ENCODE measurements around the gene STPG1. TPM values are rescaled to one million over a fixed set of nuclear protein-coding genes. Genes with fewer than 3 reads are reported as not detected.

STPG1 gene
- total RNA-seq, 1 donor from 2014 or later = 9.2 TPM

DNA sequence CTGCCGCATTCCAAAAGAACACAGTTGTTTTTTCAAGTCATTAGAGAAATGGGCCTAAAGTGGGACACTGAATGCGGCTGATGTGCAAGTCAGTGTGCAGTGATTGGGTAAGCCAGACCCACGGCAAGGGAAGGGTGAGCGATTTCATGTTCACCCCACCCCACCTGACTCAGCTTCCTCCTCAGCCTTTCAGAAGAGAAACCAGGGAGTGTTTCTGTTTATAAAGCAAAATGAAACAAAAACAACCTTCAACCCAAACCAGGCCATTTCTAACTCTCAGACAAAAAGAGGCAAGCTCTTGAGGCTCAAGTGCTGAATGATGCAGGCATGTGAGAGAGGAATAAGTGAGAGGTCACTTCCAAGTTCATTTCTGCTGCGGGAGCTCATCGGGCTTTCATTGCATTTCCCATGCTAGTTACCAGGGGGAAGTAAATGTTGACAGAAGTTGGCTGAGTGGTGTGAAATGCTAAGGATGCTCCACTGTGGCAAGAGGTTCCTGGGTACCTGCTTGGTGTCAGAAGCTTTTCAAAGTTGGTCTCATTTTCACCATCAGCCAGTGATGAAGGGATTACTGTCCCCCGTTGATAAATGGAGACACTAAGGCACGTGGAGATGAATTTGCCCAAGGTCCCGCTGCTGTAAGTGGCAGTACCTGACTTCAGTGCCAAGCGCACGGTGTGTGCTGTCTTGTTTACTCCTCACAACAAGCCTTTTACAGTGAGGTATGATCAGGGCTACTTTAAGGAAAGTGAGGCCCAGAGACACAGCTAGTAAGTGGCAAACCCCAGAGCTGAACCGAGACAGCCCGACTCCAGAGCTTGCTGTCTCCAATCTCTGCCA is 29.1 kb downstream of the STPG1 start:
- Histone ChIP-seq H3K27me3 (ENCODE audit: insufficient read depth, low read length) (no peaks in the 10 kb centered on the region), H3K4me3 (ENCODE audit: insufficient read depth, low read depth, low read length) (peak overlapping the region; percentile 7), H3K79me2 (ENCODE audit: insufficient read depth, low read length) (no peaks in the 10 kb centered on the region), H3K4me2 (ENCODE audit: low read length) (peak overlapping the region; percentile 71), H4K20me1 (ENCODE audit: insufficient read depth, low read length) (no peaks in the 10 kb centered on the region), H3K4me1 (ENCODE audit: insufficient read depth, low read length) (peaks cover 15% of the 10 kb centered on the region), H3K9ac (ENCODE audit: low read length) (peak overlapping the region; percentile 21), H2AFZ (ENCODE audit: low read depth, low read length) (peak overlapping the region; percentile 23), H3K36me3 (ENCODE audit: insufficient read depth, low read length) (no peaks in the 10 kb centered on the region), H3K27ac (ENCODE audit: low read depth, low read length) (peak overlapping the region; percentile 23), H3K9me3 (ENCODE audit: insufficient read depth, low read depth, low read length) (no peaks in the 10 kb centered on the region)
- H3K9me3 Mint-ChIP-seq (ENCODE audit: unreplicated experiment) = no peaks in the 10 kb centered on the region
- no peak for TF ChIP-seq EZH2 (IDR thresholded peaks at IDR 0.05; ENCODE audit: insufficient read depth, low read length)
- TF ChIP-seq, protein P1, sequence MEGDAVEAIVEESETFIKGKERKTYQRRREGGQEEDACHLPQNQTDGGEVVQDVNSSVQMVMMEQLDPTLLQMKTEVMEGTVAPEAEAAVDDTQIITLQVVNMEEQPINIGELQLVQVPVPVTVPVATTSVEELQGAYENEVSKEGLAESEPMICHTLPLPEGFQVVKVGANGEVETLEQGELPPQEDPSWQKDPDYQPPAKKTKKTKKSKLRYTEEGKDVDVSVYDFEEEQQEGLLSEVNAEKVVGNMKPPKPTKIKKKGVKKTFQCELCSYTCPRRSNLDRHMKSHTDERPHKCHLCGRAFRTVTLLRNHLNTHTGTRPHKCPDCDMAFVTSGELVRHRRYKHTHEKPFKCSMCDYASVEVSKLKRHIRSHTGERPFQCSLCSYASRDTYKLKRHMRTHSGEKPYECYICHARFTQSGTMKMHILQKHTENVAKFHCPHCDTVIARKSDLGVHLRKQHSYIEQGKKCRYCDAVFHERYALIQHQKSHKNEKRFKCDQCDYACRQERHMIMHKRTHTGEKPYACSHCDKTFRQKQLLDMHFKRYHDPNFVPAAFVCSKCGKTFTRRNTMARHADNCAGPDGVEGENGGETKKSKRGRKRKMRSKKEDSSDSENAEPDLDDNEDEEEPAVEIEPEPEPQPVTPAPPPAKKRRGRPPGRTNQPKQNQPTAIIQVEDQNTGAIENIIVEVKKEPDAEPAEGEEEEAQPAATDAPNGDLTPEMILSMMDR (IDR thresholded peaks at IDR 0.05; ENCODE audit: insufficient read depth, low read depth, low read length) = no peak
- DNase-seq (ENCODE audit: low read depth) = peak; percentile 73
- no peak for FAIRE-seq
- H3K4me1 Mint-ChIP-seq (ENCODE audit: low read depth, unreplicated experiment) = peaks cover 23% of the 10 kb centered on the region
- H3K4me3 Mint-ChIP-seq (ENCODE audit: unreplicated experiment) = no peak overlapping the region
- H3K36me3 Mint-ChIP-seq (ENCODE audit: low read depth, unreplicated experiment) = peaks cover 28% of the 10 kb centered on the region
- H3K27me3 Mint-ChIP-seq (ENCODE audit: low read depth, unreplicated experiment) = peaks cover 2% of the 10 kb centered on the region
- H3K27ac Mint-ChIP-seq (ENCODE audit: unreplicated experiment) = no peak overlapping the region

DNA sequence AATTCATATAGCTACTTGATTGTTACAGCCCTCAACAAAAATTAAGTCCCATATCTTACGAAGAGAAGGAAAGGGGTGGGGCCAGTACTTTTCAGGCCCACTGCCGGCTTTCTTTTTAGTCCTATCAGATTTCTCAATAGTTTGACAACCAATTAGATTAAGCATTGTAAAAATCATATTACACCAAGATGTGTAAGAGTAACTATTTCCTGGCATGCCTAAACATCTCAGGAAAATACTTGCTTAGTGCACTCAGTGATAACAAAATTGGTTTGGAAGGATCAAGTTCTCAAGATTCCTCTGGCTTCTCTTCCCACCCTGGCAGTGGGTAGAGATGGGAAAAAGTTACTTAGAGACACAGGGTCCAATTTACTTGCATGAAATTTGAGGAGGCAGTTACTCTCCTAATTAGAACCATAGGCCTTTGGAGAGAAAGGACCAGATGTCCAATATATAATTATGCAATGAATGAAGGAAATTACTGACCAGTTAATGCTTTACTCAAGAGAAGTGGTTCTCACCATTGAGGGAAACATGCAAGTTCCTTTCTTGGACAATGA is 30.1 kb downstream of the STPG1 start:
- no peaks in the 10 kb centered on the region for H3K9me3 Mint-ChIP-seq (ENCODE audit: unreplicated experiment)
- no peaks in the 10 kb centered on the region for H3K9me3 ChIP-seq (ENCODE audit: insufficient read depth, low read depth, low read length)
- TF ChIP-seq, protein P1 (IDR thresholded peaks at IDR 0.05; ENCODE audit: insufficient read depth, low read depth, low read length) = no peak
- no peak for TF ChIP-seq EZH2 (IDR thresholded peaks at IDR 0.05; ENCODE audit: insufficient read depth, low read length)
- no peaks in the 10 kb centered on the region for H3K27me3 ChIP-seq (ENCODE audit: insufficient read depth, low read length)
- H3K4me1 ChIP-seq (ENCODE audit: insufficient read depth, low read length) = peaks cover 15% of the 10 kb centered on the region
- no peak for FAIRE-seq
- no peaks in the 10 kb centered on the region for H3K36me3 ChIP-seq (ENCODE audit: insufficient read depth, low read length)
- H2AFZ ChIP-seq (ENCODE audit: low read depth, low read length) = no peak overlapping the region
- no peak overlapping the region for H3K27ac ChIP-seq (ENCODE audit: low read depth, low read length)
- H3K36me3 Mint-ChIP-seq (ENCODE audit: low read depth, unreplicated experiment) = peaks cover 34% of the 10 kb centered on the region
- no peak overlapping the region for H3K4me3 Mint-ChIP-seq (ENCODE audit: unreplicated experiment)
- H3K27ac Mint-ChIP-seq (ENCODE audit: unreplicated experiment) = no peak overlapping the region
- no peak overlapping the region for H3K4me3 ChIP-seq (ENCODE audit: insufficient read depth, low read depth, low read length)
- no peak overlapping the region for H3K4me2 ChIP-seq (ENCODE audit: low read length)
- no peaks in the 10 kb centered on the region for H3K79me2 ChIP-seq (ENCODE audit: insufficient read depth, low read length)
- no peak overlapping the region for H3K9ac ChIP-seq (ENCODE audit: low read length)
- no peak for DNase-seq (ENCODE audit: low read depth)
- peaks cover 2% of the 10 kb centered on the region for H3K27me3 Mint-ChIP-seq (ENCODE audit: low read depth, unreplicated experiment)
- H3K4me1 Mint-ChIP-seq (ENCODE audit: low read depth, unreplicated experiment) = peaks cover 23% of the 10 kb centered on the region
- no peaks in the 10 kb centered on the region for H4K20me1 ChIP-seq (ENCODE audit: insufficient read depth, low read length)

DNA sequence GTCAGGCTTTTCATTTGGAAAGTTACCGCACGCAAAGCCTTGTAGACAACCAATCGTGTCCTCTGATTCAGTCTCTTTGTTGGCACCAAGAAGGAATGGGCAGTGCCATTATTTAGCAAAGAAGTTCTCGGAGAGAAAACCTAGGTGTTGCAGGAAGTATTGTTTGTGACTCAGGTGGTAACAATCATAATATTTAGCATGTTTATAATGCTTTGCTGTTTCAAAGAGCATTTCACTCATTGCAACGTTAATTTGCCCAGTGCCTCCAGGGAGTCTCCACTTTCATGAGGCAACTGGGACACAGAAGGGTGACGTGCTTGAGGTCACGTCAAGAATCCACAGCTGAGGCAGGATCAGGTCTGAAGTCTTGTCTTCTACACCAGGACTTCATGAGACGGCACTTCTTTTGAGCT is 31.4 kb downstream of the STPG1 start:
- Histone ChIP-seq H3K27me3 (ENCODE audit: insufficient read depth, low read length) (no peaks in the 10 kb centered on the region), H3K4me3 (ENCODE audit: insufficient read depth, low read depth, low read length) (no peak overlapping the region), H4K20me1 (ENCODE audit: insufficient read depth, low read length) (no peaks in the 10 kb centered on the region), H3K4me2 (ENCODE audit: low read length) (no peak overlapping the region), H3K36me3 (ENCODE audit: insufficient read depth, low read length) (peaks cover 2% of the 10 kb centered on the region), H3K9me3 (ENCODE audit: insufficient read depth, low read depth, low read length) (no peaks in the 10 kb centered on the region), H3K9ac (ENCODE audit: low read length) (no peak overlapping the region), H3K27ac (ENCODE audit: low read depth, low read length) (no peak overlapping the region), H3K4me1 (ENCODE audit: insufficient read depth, low read length) (peaks cover 15% of the 10 kb centered on the region), H2AFZ (ENCODE audit: low read depth, low read length) (no peak overlapping the region), H3K79me2 (ENCODE audit: insufficient read depth, low read length) (no peaks in the 10 kb centered on the region)
- TF ChIP-seq EZH2 (IDR thresholded peaks at IDR 0.05; ENCODE audit: insufficient read depth, low read length) = no peak
- TF ChIP-seq, protein P1 (IDR thresholded peaks at IDR 0.05; ENCODE audit: insufficient read depth, low read depth, low read length) = no peak
- Mint-ChIP-seq H3K4me3 (ENCODE audit: unreplicated experiment) (no peak overlapping the region), H3K27ac (ENCODE audit: unreplicated experiment) (no peak overlapping the region), H3K9me3 (ENCODE audit: unreplicated experiment) (no peaks in the 10 kb centered on the region), H3K36me3 (ENCODE audit: low read depth, unreplicated experiment) (peaks cover 34% of the 10 kb centered on the region), H3K4me1 (ENCODE audit: low read depth, unreplicated experiment) (peaks cover 23% of the 10 kb centered on the region), H3K27me3 (ENCODE audit: low read depth, unreplicated experiment) (peaks cover 2% of the 10 kb centered on the region)
- DNase-seq (ENCODE audit: low read depth) (no peak), FAIRE-seq (no peak)

Measured in astrocyte (in vitro differentiated cells and primary cell).